IPS-NIHi7 (cell line): Measurements from ENCODE around the gene JMJD1C.
A peak's percentile ranks its signal among the peaks of the same experiment; 100 is the strongest.

Source experiments
- DNase-seq: peaks from one replicate; pipeline ENCODE4 v3.0.0; 2012; ENCODE audit warnings: mixed read lengths; ENCODE audit errors: extremely low spot score

The JMJD1C gene

DNA sequence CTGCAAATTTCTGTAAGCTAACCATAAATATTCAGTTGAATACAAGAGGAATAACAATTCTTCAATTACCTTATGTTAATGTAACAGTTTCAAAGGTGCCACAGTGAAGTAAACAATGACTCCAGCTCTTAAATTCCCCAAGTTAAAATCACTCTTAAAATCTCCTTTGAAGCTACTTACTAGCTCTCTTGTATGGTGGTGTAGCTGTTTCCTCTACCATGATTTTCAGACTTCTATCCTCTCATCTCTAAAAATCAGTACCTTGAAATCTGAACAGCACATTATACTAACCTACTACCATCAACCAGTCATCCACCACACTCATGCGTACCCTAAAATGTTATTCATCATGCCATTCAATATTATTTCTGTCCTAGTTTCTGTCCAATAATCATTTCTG, 29.6 kb downstream of the JMJD1C start:
- DNase-seq = no peak

DNA sequence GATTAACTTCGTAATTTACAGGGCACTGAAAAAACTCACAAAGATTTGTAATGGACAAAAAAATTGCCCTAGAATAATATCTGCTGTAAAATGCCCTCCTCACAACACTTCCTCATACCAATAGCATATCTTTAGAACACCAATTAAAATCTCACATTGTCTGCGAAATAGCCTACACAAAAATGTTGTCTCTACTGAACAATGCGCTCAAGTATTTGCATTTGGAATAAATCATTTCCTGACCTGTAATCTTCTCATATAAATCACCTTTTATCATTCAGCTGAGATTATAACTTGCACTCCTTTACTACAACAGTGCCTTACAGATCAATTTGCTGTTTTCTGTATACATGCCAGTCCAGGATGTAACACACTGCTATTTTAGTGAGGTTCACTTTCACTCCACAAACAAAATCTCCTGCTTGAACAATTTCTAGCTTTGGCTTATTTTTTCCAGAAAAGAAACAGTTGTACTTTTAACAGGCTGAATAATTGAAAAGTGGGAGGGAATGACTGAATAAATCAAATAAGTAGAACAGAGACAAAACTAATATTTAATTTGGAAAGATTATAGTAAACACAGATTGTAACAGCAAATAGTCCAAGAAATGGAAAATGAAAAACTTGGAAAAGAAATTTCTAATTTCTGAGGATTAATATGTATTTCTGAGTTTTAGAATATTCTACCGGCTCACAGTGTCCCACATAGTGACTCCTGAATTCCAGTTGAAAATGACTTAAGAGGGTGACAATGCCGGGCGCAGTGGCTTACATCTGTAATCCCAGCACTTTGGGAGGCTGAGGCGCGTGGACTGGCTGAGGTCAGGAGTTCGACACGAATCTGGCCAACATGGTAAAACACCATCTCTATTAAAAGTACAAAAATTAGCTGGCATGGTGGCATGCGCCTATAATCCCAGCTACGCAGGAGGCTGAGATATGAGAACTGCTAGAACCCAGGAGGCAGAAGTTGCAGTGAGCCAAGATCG, 30.6 kb downstream of the JMJD1C start:
- no peak for DNase-seq

DNA sequence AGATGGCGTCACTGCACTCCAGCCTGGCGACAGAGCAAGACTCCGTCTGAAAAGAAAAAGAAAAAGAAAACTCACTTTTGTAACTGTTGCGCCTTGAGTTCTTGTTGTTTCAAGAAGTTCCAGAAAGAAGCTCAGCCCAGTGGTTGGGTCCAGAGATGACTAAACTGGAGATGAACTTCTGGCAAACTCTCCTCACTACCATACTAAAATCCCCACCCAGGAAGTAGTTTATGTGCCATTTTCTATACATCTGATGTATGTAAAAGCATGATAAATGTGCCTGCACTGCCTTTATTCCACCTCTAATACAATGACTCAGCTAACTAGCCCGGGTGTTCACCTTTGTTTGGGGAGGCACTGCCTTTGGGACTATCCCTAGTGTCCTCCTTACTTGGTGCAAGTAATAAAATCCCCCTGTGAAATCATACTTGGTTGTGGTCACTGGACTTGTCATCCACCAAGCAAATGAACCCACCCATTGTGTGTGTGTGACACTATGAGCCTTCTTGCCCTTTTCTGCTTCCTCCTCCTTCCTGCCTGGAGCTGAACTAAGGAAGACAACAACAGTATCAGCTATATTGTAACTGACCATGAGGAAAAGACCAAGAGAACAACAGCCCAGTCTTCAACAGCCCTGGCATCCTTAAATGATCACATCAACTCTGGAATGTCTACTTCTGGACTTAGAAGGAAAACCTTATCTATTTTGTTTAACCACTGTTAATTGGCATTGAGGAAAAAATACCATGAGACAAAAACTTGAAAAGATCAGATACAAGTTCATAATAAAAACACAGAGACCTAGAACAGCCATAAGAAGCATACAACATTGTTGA, 33.6 kb downstream of the JMJD1C start:
- no peak for DNase-seq

DNA sequence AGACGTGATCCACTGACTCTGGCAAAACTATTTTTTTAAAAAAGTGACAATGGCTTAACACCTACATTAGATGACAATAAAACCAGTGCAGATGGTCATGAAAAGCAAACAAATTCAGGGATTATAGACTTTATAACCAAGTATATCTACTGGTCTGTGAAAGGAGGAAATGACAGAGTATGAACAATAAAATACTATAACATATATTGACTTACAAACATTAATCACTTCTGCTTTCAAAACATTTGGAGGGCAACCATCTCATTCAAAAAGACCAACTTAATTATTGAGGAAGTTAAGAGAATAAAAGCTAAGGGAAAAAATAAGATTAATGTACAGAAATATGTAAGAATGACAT, 34.8 kb downstream of the JMJD1C start:
- no peak for DNase-seq

DNA sequence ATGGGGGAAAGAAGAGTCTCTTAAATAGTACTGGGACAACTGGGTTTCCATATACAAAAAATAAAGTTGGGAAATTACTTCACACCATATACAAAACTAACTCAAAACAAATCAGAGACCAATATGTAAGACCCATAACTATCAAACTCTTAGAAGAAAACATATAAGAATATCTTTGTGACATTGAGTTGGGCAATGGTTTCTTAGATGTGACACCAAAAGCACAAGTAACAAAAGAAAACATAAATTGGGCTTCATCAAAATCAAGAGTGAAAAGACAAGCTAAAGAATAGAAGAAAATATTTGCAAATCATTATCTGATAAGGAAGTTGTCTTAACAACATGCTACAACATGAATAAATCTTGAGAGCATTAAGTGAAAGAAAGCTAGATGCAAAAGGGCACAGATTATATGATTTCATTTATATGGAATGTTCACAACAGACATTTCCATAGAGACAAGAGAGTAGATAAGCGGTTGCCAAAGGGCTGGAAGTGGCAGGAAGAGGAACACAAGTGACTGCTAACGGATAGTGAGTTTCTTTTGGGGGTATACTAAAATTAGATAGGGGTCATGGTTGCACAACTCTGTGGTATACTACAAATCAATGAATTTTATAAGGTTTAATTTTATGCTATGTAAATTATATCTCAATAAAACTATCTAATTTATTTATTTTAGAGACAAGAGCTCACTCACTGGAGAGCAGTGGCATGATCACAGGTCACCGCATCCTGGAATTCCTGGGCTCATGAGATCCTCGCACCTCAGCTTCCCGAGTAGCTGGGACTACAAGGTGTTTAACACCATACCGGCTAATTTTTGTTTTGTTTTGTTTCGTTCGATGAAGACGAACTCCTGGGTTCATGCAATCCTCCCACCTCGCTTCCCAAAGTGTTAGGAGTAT, 35.4 kb downstream of the JMJD1C start:
- DNase-seq = no peak

DNA sequence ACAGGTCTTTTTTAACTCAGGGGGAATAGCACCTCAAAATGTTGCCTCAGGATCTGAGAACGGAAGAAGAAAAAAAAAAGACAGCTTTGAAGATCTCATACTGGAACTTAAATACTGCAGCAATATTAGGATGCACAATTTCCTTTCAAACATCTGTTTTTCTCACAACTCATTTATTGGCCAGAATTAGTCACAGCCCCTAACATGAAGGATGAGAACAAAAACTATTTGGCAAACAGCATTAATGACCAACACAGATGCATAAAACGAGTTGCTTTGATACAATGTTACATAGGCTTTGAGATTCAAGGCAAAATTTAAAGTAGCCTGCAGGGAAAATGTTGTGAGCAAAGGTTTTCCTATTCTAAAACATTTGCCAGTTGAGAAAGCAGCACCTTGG, 36.5 kb downstream of the JMJD1C start:
- no peak for DNase-seq

DNA sequence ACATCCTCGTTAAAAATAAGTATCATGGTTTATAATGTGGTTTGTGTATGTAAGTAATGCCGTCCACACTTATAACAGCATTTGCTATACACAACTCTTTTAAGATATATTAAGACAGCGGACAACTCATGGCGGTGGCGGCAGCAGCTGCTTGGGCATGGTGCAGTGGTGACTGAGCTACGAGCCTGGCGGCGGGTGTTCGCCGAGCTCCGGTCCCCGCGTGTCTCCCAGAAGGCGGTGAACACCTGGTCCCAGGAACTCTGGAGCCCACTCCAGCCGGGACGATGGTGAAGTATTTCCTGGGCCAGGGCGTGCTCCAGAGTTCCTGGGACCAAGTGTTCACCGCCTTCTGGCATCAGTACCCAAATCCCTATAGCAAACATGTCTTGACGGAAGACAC, 38.8 kb downstream of the JMJD1C start:
- no peak for DNase-seq

DNA sequence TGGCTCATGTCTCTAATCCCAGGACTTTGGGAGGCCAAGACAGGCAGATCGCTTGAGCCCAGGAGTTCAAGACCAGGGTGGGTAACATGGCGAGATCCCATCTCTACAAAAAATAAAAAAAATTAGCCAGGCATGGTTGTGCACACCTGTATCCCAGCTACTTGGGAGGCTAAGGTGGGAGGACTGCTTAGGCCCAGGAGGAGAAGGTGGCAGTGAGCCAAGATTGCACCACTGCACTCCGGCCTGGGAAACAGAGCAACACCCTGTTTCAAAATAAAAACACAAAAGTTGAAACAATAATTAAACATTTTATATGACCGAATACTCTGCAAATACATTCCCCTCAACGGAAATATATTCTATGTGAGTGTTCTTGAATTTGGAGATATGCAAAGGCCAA, 40.3 kb downstream of the JMJD1C start:
- no peak for DNase-seq

DNA sequence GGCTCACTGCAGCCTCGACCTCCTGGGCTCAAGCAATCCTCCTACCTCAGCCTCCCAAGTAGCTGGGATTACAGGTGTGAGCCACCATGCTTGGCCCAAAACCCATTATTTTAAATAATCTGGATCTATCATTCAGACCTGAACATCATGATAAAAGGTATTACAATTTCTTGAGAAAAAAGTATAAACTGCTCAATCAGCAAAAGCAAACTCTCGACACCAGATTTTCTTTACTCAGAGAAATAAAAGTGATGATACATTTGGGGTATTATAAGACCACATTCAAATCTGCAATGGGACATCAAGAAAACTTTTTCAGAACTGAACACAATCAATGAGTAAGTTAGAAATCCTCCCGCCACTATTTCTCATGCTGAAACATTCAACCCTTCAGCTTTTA, 41.2 kb downstream of the JMJD1C start:
- no peak for DNase-seq

DNA sequence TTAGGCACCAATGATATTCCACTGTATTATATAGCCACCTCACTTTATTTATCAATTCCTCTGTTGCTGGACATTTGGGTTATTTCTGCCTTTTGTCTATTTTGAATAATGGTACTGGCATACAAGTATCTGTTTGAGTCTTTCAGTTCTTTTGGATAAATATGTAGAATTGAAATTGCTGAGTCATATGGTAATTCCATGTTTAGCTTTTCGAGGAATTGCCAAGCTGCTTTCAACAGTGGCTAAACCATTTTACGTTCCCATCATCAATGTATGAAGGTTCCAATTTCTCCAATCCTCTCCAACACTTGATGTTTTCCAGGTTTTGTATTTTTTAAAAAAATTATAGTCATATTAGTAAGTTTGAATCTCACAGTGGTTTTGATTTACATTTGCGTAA, 42.3 kb downstream of the JMJD1C start:
- no peak for DNase-seq

DNA sequence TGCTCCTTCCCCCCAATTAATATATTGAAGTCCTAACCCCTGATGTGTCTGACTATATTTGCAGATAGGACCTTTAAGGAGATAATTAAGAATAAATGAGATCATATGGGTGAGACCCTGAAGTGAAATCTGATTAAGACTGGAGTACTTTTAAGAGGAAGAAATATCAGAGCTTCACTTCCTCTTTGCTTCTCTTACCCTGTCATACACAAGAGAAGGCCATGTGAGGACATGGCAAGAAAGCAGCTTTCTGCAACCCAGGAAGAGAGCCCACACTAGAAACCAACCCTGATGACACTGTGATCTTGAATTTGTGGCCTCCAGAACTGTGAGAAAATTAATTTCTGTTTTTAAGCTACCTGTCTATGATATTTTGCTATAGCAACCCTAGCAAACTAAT, 44.2 kb downstream of the JMJD1C start:
- DNase-seq = no peak

DNA sequence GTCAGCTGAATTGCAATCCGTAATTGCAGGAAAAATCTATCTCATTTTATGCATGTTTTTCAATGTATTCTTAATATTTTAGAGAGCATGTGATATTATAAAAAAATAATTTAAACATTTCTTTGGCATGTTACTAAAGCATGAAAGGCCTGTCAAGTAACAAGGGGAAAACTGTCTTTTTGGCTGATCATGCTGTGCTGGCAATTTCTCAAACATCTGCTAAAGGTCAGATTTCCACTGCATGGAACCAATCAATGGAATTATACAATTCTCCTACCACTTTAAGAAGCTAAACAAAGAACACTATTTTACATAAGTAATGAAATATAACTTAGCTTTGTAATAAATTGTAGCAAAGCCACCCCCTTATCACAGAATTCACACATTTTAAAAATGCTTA, 49.4 kb downstream of the JMJD1C start:
- no peak for DNase-seq

DNA sequence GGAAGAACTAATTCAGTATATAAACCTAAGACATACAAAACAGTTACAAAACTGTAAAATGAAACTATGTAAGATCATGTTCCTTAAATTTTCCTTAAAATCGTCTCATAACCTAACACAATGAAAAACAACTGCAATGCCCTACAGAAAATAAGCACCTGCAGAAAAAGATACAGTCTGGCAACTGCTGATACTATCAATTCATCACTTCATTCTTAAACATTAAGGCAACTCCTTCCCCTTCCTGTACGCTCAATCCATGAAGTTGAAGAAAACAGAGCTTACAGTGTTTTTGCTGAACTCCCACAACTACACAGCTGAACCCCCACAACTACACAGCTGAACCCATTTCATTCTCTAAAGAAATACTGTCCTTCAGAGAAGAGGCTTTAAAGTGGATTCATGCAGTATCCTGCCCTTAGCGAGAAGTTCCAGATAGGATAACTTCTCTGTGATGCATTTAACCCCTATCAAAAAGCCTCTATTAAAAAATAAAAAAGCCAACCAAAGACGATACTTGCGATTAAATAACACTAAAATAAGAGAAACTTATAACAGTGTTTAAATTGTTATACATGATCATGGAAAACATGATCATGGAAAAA, 50.0 kb downstream of the JMJD1C start:
- DNase-seq = no peak

DNA sequence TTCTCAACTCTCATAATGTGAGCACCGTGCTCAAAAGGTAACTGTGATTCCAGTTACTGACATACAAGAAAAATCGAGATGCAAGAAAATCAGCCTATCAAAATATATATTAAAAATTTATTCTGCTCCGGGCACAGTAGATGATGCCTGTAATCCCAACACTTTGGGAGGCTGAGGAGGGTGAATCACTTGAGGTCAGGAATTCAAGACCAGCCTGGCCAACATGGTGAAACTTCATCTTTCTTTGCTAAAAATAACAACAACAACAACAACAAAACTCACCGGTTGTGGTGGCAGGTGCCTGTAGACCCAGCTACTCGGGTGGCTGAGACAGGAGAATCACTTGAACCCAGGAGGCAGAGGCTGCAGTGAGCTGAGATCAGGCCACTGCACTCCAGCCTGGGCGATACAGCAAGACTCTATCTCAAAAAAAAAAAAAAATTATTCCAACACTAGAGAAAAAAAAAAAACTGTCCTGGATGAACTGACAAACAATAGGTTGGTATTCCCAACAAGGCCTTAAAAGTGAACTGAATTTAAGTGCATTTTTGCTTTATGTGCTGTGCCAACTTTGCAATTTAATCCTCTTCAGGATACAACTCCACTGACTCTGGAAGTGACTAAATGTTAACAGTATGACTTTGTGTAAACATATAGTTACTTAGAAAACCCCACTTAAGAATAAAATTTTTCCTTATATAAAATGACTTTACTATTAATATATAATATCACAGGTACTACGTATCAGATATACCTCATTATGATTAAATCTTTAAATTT, 51.1 kb downstream of the JMJD1C start:
- DNase-seq = no peak

DNA sequence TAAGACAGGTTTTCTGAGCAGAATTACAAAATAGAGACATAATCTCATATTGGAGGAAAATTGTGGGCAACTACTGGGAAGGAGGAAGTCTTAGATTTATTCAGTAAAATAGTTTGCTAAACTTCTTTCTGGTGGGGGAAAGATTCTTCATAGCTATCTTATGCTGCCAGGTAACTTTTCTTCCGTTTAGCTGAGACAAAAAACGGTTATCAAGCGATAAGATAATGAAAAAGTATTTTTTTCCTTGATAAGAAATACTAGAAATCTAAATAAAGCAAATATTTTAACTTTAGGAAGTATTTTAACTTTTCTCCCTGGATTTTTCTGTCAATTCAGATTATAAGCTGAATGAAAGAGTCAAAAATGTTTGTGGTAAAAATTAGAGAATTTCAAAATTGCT, 52.3 kb downstream of the JMJD1C start:
- DNase-seq = no peak

DNA sequence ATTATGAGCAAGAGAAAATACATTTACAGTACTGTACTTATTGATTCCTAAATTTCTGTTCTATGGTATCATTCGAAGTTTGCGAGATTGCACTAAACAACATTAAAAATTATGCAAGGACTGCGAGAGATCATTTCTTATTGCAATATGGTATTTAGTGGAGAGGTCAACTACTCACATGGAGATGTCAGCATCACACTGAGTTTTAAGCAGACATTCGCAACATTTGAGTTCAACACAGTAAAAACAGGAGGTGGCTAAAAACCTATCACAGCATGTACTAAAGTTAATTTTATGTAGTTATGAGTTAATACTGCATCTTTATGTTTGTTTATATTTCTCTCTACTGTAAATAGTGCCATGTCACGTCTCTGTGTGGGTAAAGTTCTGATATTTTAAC, 53.5 kb downstream of the JMJD1C start:
- DNase-seq = no peak

DNA sequence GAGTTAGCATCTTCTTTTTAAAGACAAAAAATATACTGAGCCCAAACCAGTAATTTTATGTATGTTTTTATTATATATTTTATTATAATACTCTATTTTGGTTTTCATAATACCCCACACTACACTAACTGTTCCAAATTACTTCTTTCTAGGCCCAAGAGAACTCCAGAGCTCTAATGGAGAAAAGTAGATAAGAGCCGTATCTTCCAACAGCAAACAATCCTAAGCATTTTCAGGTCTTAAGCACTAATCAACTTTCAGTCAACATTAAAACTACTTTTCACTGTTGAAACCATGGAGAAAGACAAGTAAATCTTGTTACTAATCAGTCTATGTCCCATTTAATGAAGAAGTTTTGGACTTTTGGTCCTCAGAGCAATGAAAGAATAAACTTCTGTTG, 55.1 kb downstream of the JMJD1C start:
- no peak for DNase-seq

DNA sequence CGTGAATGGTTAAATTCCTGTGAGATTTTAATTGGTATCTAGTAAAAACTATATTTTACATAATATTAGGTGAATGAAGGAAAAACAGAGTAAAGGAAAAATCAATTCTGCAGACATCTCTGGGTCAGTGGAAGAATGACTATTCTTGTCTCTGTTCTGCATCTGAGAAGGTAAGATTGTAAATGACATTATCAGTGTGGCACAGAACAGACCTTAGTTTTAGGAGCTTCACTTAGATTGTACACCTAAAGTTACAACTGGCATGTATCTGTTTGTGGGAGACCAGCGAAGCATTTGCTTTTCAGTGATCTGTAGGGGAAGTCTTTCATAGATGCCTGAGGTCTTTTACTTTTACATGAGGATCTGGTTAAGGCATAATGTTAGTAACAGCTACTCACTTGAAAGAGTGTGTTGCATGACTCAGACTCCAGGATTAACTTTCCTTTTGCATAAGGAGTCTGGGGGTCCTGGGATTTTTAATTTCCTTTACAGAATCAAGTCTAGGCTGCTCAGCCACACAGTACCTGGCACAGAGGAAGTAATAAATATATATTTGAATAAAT, 56.2 kb downstream of the JMJD1C start:
- peak; percentile 15 for DNase-seq

DNA sequence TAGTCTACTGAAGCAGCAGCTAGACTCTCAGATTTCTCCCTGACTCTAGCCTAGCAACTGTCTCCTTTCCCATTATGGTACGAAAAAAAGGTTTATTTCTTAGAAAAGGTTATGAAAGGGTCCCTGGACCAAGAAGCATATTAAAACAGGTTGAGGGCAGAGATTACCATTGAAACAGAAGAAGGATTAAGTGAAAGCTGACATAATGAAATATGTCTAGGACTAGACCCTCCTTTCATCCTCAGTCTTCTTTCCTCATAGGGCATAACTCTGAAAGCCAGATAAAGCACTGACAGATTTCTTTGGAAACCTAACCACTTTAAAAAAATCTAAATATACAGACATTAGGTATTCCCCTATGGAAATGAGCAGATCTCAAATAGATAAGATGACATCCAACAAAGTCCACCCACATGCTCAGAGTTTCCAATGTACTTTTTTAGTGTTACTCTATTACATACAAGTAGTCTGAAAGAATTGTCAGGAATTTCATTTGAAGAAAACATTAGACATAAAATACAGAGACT, 58.6 kb downstream of the JMJD1C start:
- no peak for DNase-seq

DNA sequence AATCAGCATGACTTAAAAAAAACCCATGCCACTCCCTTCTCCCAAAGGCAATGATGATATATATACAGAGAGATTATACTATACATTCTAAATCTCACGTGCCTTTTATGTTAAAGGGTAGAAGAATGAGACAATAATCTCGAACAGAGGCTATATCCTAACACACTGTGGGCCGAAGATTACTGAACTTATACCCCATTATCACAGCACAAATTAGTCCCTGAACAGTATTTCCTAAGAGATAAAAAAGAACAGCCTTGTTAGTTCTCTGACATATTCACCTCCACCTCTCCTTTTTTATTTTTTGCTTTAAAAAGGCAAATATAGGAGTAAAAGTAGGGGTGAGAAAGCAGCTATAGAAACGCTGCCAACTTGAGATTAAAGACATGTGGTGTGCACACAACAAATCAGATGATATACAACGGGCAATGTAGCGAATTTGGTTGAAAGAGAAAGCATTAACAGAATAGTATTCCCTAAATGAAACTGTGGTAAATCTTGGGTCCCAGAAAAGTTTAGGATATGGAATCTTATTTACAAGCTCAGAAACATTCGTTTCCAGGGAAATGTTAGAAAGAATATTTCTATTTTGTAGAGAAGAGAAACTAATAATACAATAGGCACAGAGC, 69.5 kb downstream of the JMJD1C start:
- DNase-seq = no peak
